GM19025 (cell line): ENCODE data around the gene CCDC201.
"Not testable (repeated sequence)": the region's sequence is repeated elsewhere in the genome, so short reads cannot be mapped to it uniquely, and the experiment has no call there.

Experiments
- ATAC-seq: cut with Tn5 transposase; IDR thresholded peaks from one replicate; pipeline ENCODE4 v1.9.1; 2021; ENCODE audit warnings: mild to moderate bottlenecking, low read depth, moderate library complexity; ENCODE audit not compliant: unreplicated experiment

CCDC201 gene

GRCh38 chr7:45827731-45828130, 45.2 kb downstream of the CCDC201 start:
- ATAC-seq = not testable (repeated sequence)

- not testable (repeated sequence) for ATAC-seq
These were observed 46.3 kb downstream of the CCDC201 start for GRCh38 chr7:45826550-45826949.

- ATAC-seq = not testable (repeated sequence)
These were observed 54.1 kb downstream of the CCDC201 start for GRCh38 chr7:45818763-45819162.

DNA sequence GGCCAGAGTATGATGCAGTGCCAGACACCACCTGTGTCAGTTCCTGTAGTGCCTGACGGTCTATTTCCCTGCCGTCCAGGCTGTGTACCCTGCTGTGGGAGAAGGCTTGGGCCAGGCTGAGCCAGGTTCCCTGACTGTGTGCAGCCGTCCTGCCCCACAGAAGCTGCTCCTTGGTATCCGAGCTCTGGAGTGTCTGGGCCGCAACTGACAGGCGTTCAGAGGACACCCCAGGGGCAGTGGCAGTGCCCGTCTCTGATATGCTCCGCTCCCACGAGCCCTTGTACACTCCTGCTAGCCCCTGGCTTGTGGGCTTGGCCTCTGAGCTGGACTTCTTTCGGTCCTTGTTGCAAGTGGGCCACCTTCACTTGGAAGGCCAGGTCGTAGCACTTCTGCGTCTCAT, 55.0 kb downstream of the CCDC201 start:
- ATAC-seq = not testable (repeated sequence)

- not testable (repeated sequence) for ATAC-seq
These were observed 55.9 kb downstream of the CCDC201 start for GRCh38 chr7:45817016-45817415.

DNA sequence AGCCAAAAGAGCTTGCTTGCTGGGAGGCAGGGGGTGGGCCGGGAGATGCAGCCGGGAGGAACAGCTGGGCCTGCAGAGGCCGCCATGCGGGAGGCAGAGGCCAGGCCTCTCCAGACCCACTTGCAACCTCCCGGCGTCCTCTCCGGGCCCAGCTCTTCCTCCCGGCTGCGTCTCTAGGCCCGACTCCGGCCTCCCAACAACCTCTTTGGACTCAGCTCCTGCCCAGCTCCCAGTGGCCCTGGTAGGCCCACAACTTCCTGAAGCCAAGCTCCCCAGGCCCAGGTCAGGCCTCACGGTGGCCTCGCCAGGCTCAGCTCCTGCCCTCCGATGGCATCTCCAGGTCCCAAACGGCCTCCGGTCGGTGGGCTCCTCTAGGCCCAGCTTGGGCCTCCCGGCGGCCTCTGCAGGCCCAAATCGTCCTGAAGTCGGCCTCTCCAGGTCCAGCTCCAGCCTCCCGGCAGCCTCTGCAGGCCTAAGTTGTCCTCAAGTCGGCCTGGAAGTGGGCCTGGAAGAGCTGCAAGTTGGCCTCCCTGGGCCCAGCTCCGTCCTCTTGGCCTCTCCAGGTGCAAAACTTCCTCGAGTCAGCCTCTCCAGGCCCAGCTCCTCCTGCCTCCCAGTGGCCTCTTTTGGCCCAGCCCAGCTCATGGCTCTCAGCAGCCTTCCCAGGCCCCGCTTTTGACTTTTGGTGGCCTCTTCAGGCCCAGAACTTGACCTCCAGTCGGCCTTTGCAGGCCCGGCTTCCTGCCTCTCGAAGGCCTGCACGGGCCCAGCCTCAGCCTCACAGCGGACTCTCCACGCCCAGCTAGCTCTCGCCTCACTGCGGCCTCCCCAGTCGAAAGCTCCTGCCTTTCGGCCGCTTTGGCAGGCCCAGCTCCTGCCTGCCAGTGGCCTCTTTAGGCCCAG, 58.4 kb downstream of the CCDC201 start:
- ATAC-seq = not testable (repeated sequence)

GRCh38 chr7:45813771-45814170, 59.1 kb downstream of the CCDC201 start:
- ATAC-seq = not testable (repeated sequence)

GRCh38 chr7:45812946-45813345, 59.9 kb downstream of the CCDC201 start:
- ATAC-seq = no peak

DNA sequence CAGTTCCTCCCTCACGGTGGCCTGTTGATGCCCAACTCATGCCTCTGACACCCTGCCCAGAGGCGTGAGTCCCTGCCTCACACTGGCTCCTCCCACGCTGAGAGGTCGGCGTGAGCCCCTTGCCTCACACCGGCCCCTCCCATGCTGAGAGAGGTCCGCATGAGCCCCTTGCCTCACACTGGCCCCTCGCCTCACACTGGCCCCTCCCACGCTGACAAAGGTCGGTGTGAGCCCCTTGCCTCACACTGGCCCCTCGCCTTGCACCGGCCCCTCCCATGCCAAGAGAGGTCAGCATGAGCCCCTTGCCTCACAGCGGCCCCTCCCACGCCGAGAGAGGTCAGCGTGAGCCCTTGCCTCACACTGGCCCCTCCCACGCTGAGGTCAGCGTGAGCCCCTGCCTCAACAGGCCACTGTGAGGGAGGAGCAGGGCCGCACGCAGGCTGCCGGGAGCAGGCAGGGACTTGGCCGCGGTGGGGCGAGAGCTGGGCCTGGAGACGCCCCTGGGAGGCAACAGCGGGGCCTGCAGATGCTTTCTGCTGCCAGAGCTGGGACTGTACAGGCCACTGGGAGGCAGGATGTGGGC, 61.1 kb downstream of the CCDC201 start:
- ATAC-seq = not testable (repeated sequence)

DNA sequence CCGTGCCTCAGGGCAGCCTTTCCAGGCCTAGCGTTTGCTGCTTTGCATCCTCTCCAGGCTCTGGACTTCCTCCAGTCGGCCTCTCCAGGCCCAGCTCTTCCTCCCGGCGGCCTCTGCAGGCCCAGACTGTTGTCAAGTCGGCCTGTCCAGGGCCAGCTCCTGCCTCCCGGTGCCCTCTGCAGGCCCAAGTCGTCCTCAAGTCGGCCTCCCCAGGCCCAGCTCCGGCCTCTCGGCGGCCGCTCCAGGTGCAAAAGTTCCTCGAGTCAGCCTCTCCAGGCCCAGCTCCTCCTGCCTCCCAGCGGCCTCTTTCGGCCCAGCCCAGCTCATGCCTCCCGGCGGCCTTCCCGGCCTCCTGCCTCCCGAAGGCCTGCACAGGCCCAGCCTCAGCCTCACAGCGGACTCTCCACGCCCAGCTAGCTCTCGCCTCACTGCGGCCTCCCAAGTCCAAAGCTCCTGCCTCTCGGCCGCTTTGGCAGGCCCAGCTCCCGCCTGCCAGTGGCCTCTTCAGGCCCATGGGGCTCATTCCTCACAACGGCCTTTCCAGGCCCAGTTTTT, 62.4 kb downstream of the CCDC201 start:
- not testable (repeated sequence) for ATAC-seq
